HG02623 (cell line): ENCODE measurements around the gene FAM20A.

ENCODE experiments used
- ATAC-seq: cut with Tn5 transposase; IDR thresholded peaks from one replicate; pipeline ENCODE4 v1.9.1; 2021; ENCODE audit warnings: moderate library complexity; ENCODE audit not compliant: unreplicated experiment

Gene FAM20A

DNA sequence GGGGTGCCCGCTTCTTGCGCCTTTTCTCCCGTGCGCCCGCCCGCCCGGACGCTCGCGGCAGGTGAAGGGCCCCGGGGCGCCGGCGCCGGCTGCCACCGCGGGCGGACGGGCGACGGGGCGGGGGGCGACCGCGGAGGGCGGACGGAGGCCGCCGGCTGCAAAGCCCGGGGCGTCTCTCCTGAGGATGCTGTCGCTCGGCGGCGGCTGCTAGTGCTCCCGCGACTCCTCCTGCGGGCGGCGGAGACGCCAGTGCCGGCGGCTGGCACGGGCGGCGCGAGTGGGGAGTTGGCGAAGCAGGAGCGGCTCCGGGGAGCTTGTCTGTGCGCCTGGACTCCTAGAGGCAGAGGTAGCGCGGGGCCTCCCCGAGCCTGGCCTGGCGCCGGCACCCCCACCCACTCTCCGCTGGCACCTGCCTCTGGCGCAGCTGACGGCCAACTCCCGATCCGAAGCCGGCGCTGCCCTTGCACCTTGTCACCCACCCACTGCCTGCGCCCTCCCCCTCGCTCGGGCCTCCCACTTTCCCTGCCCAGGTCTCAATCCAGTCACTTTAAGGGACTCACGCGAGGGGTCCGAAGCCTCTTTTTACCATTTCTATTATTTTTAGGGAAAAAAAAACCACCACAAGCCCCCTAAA lies at the start of gene FAM20A:
FAM20A (minus strand) TSS at position 437 of the 634 bp plus-strand sequence. CDS start 701 bp downstream, outside the sequence.
- ATAC-seq: no peak

DNA sequence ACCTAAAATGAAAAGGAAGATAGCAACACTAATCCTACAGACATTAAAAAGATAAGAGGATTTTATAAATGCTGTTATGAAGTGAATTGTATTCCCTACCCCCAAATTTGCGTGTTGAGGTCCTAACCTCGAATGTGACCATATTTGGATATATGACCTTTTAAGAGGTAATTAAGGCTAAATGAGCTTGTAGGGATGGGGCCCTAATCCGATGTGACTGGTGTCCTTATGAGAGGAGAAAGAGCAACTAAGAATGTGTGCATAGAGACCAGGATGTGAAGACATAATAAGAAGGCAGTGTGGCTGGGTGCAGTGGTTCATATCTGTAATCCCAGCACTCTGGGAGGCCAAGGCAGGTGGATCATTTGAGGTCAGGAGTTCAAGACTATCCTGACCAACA lies 48.2 kb upstream of the FAM20A start:
- ATAC-seq: no peak

DNA sequence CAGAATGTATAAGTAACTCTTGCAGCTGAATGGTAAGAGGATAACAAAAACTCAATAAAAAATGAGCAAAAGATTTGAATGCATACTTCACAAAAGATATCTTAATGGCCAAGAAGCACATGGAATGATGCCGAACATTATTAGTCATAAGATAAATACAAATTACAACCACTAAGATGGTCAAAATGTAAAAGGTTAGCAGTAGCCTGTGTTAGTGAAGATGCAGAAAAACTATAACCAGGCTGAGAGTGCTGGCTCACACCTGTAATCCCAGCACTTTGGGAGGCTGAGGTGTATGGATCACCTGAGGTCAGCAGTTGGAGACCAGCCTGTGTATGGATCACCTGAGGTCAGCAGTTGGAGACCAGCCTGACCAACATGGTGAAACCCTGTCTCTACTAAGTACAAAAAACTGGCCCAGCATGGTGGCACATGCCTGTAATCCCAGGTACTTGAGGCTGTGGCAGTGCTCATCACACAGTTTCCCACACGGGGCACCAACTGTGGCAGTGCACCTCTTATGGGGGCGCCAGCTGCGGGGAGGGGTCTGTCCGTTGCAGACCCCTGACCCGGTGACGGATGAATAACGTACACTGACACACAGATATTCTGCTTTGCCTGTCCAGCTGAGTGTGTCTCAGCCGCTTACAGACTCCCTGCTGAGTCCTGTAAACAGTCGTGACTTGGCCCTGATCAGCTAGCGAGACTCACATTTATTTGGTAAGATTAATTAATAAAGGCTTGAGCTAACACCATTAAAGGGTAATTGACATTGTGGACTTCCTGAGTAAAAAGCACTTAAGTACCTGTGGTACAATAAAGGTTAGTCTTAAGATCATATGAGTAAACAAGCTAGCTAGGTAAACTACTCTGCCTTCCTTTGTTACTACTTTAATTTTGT lies 45.7 kb upstream of the FAM20A start:
- ATAC-seq: no peak

DNA sequence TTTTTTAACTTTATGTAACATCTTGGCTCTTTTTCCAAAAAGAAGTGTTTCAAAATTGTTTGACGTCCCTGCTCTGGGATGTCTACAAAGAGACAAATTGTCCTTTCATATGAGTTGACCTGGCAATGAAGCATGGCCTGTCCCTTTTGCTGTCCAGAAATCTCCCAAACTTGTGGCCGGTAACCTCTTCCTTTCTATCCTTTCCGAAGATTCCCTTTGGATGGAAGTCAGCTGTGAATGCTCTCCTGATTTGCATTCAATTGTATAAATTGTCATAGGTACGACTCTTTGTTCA lies 40.9 kb upstream of the FAM20A start:
- ATAC-seq: no peak

DNA sequence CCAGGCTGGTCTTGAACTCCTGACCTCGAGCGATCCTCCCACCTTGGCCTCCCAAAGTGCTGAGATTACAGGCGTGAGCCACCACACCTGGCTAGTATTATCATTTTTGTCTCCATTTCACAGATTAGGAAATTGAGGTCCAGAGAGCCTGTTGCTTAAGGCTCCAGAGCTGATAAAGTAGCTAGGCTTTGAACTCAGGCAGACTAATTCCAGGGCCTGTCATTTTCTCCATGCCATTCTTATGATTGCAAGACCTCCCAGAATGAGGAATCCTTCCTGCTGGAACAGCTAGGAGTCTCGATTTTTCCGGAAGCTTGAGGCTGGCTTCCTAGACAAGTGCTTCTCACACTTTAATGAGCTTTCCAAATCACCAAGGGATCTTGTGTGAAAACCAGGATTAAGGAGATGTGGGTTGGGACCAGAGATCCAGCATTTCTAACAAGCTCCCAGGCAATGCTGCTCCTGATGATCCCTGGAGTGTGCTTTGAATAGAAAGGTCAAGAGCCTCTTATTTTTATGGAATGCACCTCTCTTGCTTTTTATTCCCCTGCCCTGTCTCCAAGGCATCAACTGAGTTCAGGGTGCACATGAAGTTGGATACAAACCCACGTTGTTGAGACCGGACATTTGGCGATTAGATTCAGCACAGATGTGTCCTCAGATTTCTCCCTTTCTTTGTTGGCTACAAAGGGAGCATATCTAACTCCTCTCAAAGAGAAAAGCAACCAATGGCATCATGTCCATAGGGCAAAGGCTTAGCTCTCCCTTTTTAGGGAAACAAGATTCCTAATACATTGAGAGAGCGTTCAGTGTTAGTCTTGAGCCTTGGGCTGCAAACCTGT lies 40.3 kb upstream of the FAM20A start:
- ATAC-seq: no peak

DNA sequence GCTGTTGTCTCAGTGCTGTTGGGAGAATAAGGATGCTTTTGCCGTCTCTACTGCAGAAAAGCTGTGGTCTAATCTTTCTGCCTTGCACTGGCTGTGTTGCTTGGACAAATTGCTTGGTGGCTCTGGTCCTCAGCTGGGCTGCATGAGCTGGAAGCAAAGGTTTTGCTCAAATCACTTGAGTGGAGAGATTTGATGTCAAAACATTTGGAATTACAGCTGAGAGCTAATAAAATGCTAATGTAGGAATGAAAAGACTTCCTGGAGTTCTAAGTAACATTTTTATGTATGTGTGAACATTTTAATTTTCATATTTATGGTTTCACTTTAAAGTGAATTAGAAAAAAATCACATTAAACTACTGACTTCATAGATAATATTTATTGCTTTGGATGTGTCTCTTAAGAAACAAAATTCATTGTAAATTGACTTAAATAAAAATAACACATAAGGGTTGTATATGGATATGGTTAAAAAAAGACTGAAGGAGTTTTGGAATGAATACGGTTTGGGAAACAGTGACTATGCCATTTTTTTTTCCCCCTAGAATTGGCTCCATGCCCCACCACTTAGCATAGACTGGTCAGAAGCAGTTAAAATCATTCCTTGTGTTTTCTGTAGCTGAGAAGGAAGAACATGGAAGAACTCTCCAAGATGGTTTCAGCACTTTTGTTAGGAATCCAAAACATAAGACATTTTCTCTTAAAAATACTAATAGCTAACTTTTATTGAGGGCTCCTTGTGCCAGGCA lies 39.2 kb upstream of the FAM20A start:
- no peak for ATAC-seq

DNA sequence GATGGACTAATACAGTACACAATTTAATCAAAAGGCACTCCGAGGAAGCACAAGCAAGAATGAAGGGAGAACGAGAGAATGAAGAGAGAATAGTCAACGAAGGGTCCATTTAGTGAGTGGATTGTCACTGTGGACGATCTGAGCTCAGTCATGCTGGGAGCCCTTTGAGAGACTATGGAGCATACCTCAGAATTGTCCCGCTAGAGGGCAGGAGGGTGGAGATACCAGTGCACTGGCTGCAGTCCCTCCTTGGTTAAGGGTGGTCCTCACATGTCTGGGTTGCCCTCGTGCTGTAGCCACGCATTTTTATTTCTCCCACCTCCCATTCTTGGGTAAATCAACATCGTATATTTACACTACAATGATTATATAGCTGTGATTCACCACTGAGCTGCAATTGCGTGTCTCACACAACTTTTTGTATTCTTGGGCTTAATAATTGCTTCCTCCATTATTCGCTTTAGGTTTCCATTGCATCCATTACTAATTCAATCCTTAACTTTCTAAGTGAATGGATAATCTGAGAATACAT lies 33.2 kb upstream of the FAM20A start:
- no peak for ATAC-seq

DNA sequence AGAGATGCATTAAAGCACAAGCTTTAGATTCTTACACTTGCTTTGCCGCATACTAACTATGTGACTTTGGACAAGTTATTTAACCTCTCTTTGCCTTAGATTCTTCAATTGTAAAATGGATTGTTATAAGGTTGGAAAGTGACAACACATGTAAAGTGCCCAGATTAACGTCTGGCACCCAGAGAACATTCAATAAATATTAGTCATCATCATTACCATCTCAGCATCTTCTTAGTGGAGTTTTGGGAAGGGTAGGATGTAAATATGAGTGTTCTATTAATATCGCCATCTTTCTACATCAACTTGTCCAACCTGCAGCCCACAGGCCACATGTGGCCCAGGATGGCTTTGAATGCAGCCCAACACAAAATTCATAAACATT lies 27.4 kb upstream of the FAM20A start:
- ATAC-seq: no peak

DNA sequence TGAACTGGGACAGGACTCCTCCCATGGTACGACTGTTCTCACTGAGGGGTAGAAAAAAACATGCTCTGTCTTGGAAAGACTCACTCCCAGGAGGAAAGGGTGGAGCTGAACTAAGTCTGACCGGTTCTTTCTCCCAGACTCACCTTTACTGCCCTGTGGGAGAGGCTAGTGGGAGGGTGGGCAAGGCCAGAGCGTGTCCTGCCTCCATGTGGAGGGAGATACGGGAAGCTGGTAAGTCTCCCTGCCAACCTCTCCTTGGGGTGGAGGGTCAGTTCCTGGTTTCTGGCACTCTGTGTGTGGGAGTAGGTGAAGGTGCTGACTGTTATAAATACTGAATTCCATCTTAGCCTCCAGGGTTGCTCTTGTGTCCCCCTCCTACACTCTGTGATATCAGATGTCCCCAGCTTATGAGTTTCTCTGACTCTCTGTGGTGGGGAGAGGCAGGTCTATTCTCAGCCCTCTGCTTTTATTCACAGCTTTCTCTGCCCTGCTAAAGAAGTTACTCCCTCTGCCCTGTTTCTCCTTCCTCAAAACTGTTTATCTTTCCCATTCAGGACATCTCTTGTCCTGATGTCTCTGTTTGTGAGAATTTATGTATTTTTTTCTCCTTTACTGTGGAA lies 26.9 kb upstream of the FAM20A start:
- no peak for ATAC-seq

DNA sequence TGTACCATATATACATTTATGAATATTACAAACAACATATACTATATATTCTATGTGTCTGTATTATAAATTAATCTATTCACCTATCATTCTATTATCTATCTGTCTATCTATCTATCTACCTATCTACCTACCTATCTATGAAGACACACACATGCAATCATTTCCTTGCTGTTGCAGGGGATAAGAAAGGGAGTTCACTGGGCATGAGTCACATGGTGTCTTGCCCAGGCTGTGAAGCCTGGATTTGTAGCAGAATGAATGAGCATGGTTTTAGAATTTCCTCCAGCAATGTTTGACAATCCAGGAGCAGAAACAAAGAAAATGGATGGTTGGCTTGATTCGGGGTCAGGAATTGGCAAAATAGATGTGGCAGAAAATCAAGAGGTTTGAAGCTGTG lies 23.2 kb upstream of the FAM20A start:
- no peak for ATAC-seq

DNA sequence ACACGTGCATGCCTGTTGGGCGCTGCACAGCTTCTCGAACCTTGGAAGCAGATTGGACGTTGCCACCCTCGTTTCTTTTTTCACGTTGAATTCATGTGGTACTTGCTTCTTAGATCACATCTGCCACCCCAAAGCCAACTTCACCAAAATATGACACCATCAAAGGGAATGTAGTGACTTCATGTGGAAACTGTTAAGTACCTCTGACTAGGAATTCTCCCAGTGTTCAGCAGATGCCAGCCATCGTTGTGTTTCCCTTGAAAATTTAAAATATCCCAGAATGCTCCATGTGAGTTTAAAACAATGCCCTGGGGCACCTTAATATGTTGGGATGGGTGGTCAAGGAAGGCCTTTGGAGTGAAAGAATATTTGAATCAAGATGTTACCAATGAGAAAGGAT lies 22.6 kb upstream of the FAM20A start:
- ATAC-seq: no peak

DNA sequence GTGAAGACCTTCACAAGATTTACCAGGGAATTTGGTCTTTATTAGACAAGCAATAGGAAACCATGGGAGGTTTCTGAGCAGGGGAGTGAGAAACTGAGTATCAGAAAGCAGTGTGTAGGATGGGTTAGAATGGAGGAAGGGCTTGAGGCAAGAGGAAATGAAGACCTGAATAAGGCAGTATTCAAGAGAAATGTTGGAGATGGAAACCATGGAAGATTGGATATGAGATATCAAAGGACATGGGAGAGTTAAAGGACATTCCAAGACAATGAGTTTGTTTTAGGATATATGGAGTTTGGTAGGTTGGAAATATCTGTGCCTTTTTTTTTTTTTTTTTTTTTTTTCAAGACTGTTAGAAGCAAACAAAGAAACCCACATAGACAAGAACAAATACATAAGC lies 21.3 kb upstream of the FAM20A start:
- ATAC-seq: no peak

DNA sequence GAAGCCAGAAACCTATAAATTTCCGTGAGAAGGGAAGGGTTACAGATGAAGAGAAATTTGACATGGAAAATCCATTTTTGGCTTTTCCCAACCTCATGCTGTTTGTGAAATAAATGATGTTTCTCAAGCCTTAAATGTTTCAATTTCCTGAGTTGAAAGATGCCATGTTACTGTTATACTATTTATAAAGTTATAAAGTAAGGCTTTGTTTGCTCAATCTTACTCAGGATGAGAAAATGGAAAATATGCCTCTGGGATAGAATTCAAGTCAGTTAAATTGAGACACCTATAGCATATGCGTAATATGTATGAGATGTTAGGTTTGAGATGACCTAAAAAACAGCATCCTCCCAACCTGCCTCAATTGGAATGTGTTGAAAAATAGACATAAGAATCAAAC lies 19.9 kb upstream of the FAM20A start:
- no peak for ATAC-seq

DNA sequence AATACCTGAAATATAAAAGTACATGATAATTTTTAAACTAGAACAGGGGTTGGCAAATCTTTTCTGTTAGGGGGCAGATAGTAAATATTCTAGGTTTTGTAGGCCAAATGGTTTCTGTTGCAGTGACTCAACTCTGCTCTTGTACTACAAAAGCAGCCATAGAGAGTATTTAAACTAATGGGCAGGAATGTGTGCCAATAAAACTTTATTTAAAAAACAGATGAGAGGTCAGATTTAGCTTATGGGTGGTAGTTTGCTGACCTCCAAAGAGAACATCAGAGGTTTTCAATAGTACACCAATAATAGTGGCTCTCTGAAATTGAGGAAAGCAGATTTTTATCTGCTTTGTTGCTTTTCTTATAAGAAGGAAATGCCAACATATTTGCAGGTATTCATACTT lies 15.2 kb upstream of the FAM20A start:
- ATAC-seq: no peak

DNA sequence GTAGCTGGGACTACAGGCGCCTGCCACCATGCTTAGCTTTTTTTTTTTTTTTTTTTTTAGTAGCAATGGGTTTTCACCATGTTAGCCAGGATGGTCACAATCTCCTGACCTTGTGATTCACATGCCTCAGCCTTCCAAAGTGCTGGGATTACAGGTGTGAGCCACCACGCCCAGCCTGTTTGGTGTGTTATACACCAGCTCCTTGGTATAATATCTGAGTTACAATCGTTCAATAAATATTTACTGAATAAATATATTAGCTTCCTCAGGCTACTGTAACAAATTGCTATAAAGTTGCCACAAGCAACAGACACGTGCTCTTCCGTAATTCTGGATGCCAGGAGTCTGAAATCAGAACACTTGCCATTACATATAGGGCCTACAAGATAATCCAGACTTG lies 13.6 kb upstream of the FAM20A start:
- no peak for ATAC-seq

DNA sequence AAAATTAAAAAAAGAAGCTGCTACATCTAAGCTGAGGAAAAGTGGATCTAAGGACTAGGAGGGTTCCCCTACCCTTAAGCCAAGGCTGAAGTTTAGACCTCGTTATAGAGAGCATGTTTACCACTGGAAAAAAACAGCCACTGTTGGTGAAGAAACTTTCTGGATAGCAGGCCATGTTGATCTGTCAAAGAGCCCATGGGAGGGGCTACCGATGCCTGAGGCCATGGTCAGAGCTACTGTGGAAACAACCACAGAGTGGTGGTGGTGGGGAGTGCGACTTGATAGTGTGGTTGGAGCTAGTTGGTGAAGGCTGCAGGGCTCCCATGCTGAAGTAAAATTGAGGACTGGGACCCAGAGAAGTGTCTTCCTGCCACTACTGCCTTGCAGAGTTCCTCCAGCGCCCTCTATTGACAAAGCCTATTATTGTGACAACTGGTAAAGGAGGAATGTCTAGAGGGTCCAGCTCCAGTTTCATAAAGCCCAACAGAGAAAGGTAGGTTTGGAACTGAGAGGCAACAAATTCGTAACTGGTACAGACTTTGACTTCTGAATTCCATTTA lies 12.7 kb upstream of the FAM20A start:
- ATAC-seq: no peak

DNA sequence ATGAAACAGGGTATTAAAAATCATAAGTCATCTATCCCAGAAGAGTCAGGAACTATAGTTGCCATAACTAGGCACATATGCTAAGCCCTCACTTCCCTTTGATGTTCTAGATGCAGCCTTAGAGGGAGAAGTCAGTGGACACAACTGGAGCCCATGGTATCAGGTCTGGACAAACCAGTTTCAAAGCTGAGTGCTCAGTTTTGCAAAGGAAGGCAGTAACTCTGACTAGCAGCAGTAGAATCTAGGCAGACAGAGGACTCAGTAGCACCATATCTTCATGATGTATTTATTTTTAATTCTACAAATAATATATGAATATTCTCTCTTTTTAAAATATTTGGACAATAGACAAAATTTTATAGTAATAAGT lies 11.7 kb upstream of the FAM20A start:
- no peak for ATAC-seq

DNA sequence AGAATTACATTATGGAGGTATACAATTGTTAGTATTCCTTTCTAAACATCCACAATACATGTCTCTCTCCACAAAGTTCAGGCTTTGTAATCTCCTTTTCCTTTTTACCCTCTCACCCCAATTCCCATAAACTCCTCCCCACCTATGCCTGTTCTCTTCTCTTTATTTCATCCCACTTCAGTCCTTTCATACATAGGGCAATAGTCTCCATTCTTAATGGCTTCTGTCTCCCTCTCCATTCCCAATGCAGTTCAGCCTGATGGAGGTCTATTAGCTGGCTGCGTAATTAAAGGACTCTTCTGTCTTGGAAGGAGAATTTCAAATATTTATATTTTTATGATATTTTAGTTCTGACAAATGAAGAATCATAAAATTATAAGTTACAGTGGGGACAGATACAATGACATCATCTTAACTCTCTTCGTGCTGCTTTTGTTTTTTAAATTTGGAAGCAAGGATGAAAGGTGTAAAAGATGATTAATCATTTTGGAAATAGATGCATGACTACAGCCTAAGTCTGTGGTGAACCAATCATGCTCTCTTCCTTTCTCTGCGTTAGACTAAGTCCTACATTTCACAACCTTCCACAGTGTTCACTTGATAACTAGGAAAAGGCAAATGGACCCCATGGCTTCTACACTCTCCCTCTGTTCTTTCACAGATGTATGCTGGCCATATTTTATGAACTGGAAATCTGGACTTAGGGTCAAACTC lies 11.2 kb upstream of the FAM20A start:
- no peak for ATAC-seq

DNA sequence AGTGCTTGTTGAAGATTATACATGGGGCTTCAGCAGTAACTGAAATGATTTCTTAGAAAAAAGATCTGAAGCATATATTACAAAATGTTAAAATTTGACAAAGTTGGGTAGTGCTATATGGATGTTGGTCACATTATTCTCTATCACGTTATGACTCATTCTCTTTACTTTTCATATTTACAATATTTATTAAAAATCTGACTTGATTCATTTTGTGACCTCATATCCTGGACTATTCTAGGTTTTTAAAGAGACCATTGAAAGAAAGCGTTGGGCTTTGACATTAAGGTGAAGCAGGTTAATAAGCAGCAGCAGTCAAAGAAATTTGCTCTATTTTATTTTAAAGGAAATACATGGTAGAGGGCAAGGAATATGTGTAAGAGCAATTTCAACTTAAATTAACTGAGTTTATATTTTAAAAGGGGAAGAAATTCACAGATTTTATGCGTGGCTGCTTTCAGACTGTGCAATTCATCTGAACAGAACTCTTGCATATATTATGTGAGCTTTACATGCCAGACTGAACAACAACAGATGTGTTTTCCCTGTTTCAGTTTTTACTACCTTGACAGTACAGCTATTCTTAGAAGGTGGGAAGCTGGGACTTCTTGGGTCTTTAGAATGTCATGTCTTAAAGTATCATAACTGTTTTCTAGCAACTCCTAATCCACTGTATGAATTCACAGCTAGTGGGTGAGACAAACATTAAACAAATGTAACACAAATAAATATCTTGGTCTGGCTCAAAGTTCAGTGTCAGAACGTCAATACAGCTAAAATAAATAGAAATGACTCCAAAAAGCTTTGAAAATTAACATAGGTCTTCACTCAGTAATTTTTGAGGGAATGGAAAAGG lies 10.4 kb upstream of the FAM20A start:
- ATAC-seq: no peak
